ENCODE data around the gene UTF1. TPM values are rescaled to one million over a fixed set of nuclear protein-coding genes. Genes with fewer than 3 reads are reported as not detected.

Gene UTF1
- total RNA-seq, 3 donors from 2014 or later: not detected

GRCh38 chr10:133247681-133248333 lies 17.8 kb downstream of the UTF1 start:
- DNase-seq (ENCODE audit: low spot score in 2 of 2): no peak
- Histone ChIP-seq H3K36me3 (no peaks in the 10 kb centered on the region), H3K27ac (no peak overlapping the region), H3K4me1 (no peaks in the 10 kb centered on the region), H3K4me3 (no peak overlapping the region), H3K9me3 (no peaks in the 10 kb centered on the region), H3K27me3 (peaks cover 3 to 70% of the 10 kb centered on the region in 2 donors)
- TF ChIP-seq POLR2AphosphoS5 (IDR thresholded peaks at IDR 0.05): no peak
- TF ChIP-seq POLR2A (IDR thresholded peaks at IDR 0.05): no peak
- TF ChIP-seq CTCF (IDR thresholded peaks at IDR 0.05): no peak
- intact Hi-C loops (cut with DNase I; ENCODE audit: low total_unique reads): no loop called here

GRCh38 chr10:133248334-133248715 lies 18.3 kb downstream of the UTF1 start:
- no peak for TF ChIP-seq POLR2AphosphoS5 (IDR thresholded peaks at IDR 0.05)
- TF ChIP-seq POLR2A (IDR thresholded peaks at IDR 0.05): no peak
- no peak for TF ChIP-seq CTCF (IDR thresholded peaks at IDR 0.05)
- no peaks in the 10 kb centered on the region for H3K36me3 ChIP-seq
- no peak for DNase-seq (ENCODE audit: low spot score in 2 of 2)
- intact Hi-C loops (cut with DNase I; ENCODE audit: low total_unique reads): no loop called here
- H3K9me3 ChIP-seq: no peaks in the 10 kb centered on the region
- H3K4me1 ChIP-seq: no peaks in the 10 kb centered on the region
- H3K4me3 ChIP-seq: no peak overlapping the region
- H3K27me3 ChIP-seq: peaks cover 3 to 65% of the 10 kb centered on the region in 2 donors
- no peak overlapping the region for H3K27ac ChIP-seq

- H3K27ac ChIP-seq: no peak overlapping the region
- no peaks in the 10 kb centered on the region for H3K4me1 ChIP-seq
- DNase-seq (ENCODE audit: low spot score in 2 of 2): no peak
- no peaks in the 10 kb centered on the region for H3K36me3 ChIP-seq
- no peaks in the 10 kb centered on the region for H3K9me3 ChIP-seq
- H3K4me3 ChIP-seq: no peak overlapping the region
- no peak for TF ChIP-seq CTCF (IDR thresholded peaks at IDR 0.05)
- intact Hi-C loops (cut with DNase I; ENCODE audit: low total_unique reads): no loop called here
- H3K27me3 ChIP-seq: peaks cover 3 to 56% of the 10 kb centered on the region in 2 donors
These were observed 19.2 kb downstream of the UTF1 start for GRCh38 chr10:133249094-133249780.

GRCh38 chr10:133249975-133250754 lies 20.1 kb downstream of the UTF1 start:
- Histone ChIP-seq H3K4me1 (no peaks in the 10 kb centered on the region), H3K27ac (no peak overlapping the region), H3K36me3 (no peaks in the 10 kb centered on the region), H3K9me3 (no peaks in the 10 kb centered on the region), H3K27me3 (peaks cover 3 to 48% of the 10 kb centered on the region in 2 donors), H3K4me3 (no peak overlapping the region)
- TF ChIP-seq POLR2AphosphoS5 (IDR thresholded peaks at IDR 0.05) (no peak), POLR2A (IDR thresholded peaks at IDR 0.05) (no peak), CTCF (IDR thresholded peaks at IDR 0.05) (no peak)
- DNase-seq (ENCODE audit: low spot score in 2 of 2): no peak
- intact Hi-C loops (cut with DNase I; ENCODE audit: low total_unique reads): no loop called here
